ENCODE data around the gene MTNR1B.

MTNR1B gene

GRCh38 chr11:92978271-92979111 is 9.0 kb downstream of the MTNR1B start:
- no peak for DNase-seq

GRCh38 chr11:92979176-92979575 is 9.7 kb downstream of the MTNR1B start:
- no peak for DNase-seq

GRCh38 chr11:92980312-92980711 is 10.9 kb downstream of the MTNR1B start:
- DNase-seq: no peak

GRCh38 chr11:92981508-92982043 is 12.1 kb downstream of the MTNR1B start:
- DNase-seq: no peak

GRCh38 chr11:92986585-92986984 is 17.1 kb downstream of the MTNR1B start:
- no peak for DNase-seq

- no peak for DNase-seq
These were observed 23.6 kb downstream of the MTNR1B start for GRCh38 chr11:92993004-92993403.

- DNase-seq: no peak
These were observed 31.3 kb downstream of the MTNR1B start for GRCh38 chr11:93000511-93001476.

GRCh38 chr11:93001806-93002205 is 32.4 kb downstream of the MTNR1B start:
- DNase-seq: no peak

GRCh38 chr11:93002380-93002779 is 32.9 kb downstream of the MTNR1B start:
- no peak for DNase-seq

- no peak for DNase-seq
These were observed 35.8 kb downstream of the MTNR1B start for GRCh38 chr11:93005239-93005638.

- no peak for DNase-seq
These were observed 44.2 kb downstream of the MTNR1B start for GRCh38 chr11:93013646-93014045.

GRCh38 chr11:93016595-93016994 is 47.1 kb downstream of the MTNR1B start:
- DNase-seq: no peak

- DNase-seq: no peak
These were observed 48.6 kb downstream of the MTNR1B start for GRCh38 chr11:93017821-93018690.

GRCh38 chr11:93020248-93021046 is 51.0 kb downstream of the MTNR1B start:
- no peak for DNase-seq

- DNase-seq: no peak
These were observed 54.9 kb downstream of the MTNR1B start for GRCh38 chr11:93024369-93024768.

- no peak for DNase-seq
These were observed 56.3 kb downstream of the MTNR1B start for GRCh38 chr11:93025558-93026255.

- no peak for DNase-seq
These were observed 59.6 kb downstream of the MTNR1B start for GRCh38 chr11:93028960-93029522.

- no peak for DNase-seq
These were observed 61.9 kb downstream of the MTNR1B start for GRCh38 chr11:93031386-93031785.

All from CD4-positive, alpha-beta T cell treated with Interleukin-17A for 1 hour (primary cell).